WTC11 (cell line): ENCODE data around the gene GIT1. TPM values are rescaled to one million over a fixed set of nuclear protein-coding genes. Genes with fewer than 3 reads are reported as not detected.

Experiments used
- ATAC-seq: fragments of 200-7000 bp; cut with Tn5 transposase; 2 replicates; pipeline ENCODE4 v1.10.0; 2021; ENCODE audit warnings: mild to moderate bottlenecking, moderate library complexity
- CTCF ChIA-PET: fragments of 300-600 bp; sonication (Branson Sonifier 250); formaldehyde crosslinking; loops from one replicate; lab custom pipeline; 2021; ENCODE audit warnings: antibody characterized with exemption; lab: Charles Lee
- POLR2A ChIA-PET: fragments of 350-600 bp; sonication (Branson Sonifier 250); formaldehyde crosslinking; loops from one replicate; lab custom pipeline; 2021; ENCODE audit warnings: antibody characterized with exemption; lab: Charles Lee
- DNase-seq: peaks from one replicate; pipeline ENCODE4 v3.0.0; 2021; ENCODE audit warnings: low spot score
- H3K27ac Mint-ChIP-seq: 2 replicates; pipeline ENCODE4 v1.8.0; 2021; ENCODE audit warnings: mixed read lengths
- H3K27me3 Mint-ChIP-seq: 2 replicates; pipeline ENCODE4 v1.8.0; 2021; ENCODE audit warnings: low read depth, mild to moderate bottlenecking, moderate library complexity, mixed read lengths
- H3K36me3 Mint-ChIP-seq: 2 replicates; pipeline ENCODE4 v1.8.0; 2021; ENCODE audit warnings: mixed read lengths
- H3K4me1 Mint-ChIP-seq: 2 replicates; pipeline ENCODE4 v1.8.0; 2022; ENCODE audit warnings: mixed read lengths
- H3K4me3 Mint-ChIP-seq: 2 replicates; pipeline ENCODE4 v1.8.0; 2021; ENCODE audit warnings: mild to moderate bottlenecking, moderate library complexity, mixed read lengths
- H3K9me3 Mint-ChIP-seq: 2 replicates; pipeline ENCODE4 v1.8.0; 2021; ENCODE audit warnings: mixed read lengths
- CBFB ChIP-seq: sonication (generic); formaldehyde crosslinking; IDR thresholded peaks from 2 replicates; pipeline ENCODE4 v1.8.1; 2022; ENCODE audit warnings: mild to moderate bottlenecking, low read depth, missing genetic modification reagents
- CDX4 ChIP-seq: fragments of 250-450 bp; sonication (Bioruptor Pico); IDR thresholded peaks from 2 replicates; pipeline ENCODE4 v1.9.0; 2021; ENCODE audit warnings: moderate library complexity, mild to moderate bottlenecking, inconsistent platforms, borderline replicate concordance
- E2F1 ChIP-seq: sonication (generic); formaldehyde crosslinking; IDR thresholded peaks from 2 replicates; pipeline ENCODE4 v1.8.0; 2022; ENCODE audit warnings: mild to moderate bottlenecking, missing genetic modification reagents
- E2F5 ChIP-seq: sonication (generic); formaldehyde crosslinking; IDR thresholded peaks from 2 replicates; pipeline ENCODE4 v1.8.1; 2022; ENCODE audit warnings: mild to moderate bottlenecking, moderate library complexity, missing genetic modification reagents
- ELF4 ChIP-seq: sonication (generic); formaldehyde crosslinking; IDR thresholded peaks from 2 replicates; pipeline ENCODE4 v1.8.1; 2022; ENCODE audit warnings: low read depth, mild to moderate bottlenecking, moderate library complexity, missing genetic modification reagents
- FOXJ3 ChIP-seq: sonication (generic); formaldehyde crosslinking; IDR thresholded peaks from 2 replicates; pipeline ENCODE4 v1.9.0; 2021; ENCODE audit warnings: missing genetic modification reagents, mild to moderate bottlenecking, borderline replicate concordance
- MYBL2 ChIP-seq: sonication (generic); formaldehyde crosslinking; IDR thresholded peaks from 2 replicates; pipeline ENCODE4 v1.8.1; 2023; ENCODE audit warnings: mild to moderate bottlenecking, moderate library complexity, missing genetic modification reagents
- NFYB ChIP-seq: sonication (generic); formaldehyde crosslinking; conservative IDR thresholded peaks from 2 replicates; pipeline ENCODE4 v1.8.0; 2022; ENCODE audit warnings: low read depth, missing genetic modification reagents
- PRRX2 ChIP-seq: fragments of 250-450 bp; sonication (Bioruptor Pico); IDR thresholded peaks from 2 replicates; pipeline ENCODE4 v1.8.0; 2021; ENCODE audit warnings: mild to moderate bottlenecking
- SMAD3 ChIP-seq: sonication (generic); formaldehyde crosslinking; IDR thresholded peaks from 2 replicates; pipeline ENCODE4 v1.8.0; 2022; ENCODE audit warnings: missing genetic modification reagents, mild to moderate bottlenecking, borderline replicate concordance
- TEAD4 ChIP-seq: sonication (generic); formaldehyde crosslinking; IDR thresholded peaks from 2 replicates; pipeline ENCODE4 v1.8.0; 2022; ENCODE audit warnings: mild to moderate bottlenecking, missing genetic modification reagents
- ZNF232 ChIP-seq: sonication (generic); formaldehyde crosslinking; IDR thresholded peaks from 2 replicates; pipeline ENCODE4 v1.8.0; 2022; ENCODE audit warnings: mild to moderate bottlenecking, missing genetic modification reagents
- ZNF396 ChIP-seq: fragments of 250-450 bp; sonication (Bioruptor Pico); IDR thresholded peaks from 2 replicates; pipeline ENCODE4 v1.8.0; 2021; ENCODE audit warnings: mild to moderate bottlenecking, moderate library complexity, borderline replicate concordance
- ZNF532 ChIP-seq: fragments of 250-450 bp; sonication (Bioruptor Pico); IDR thresholded peaks from 2 replicates; pipeline ENCODE4 v1.9.0; 2021; ENCODE audit warnings: mild to moderate bottlenecking, borderline replicate concordance
- total RNA-seq: library from RNA; stranded (reverse); gene quantifications from 3 replicates; pipeline ENCODE4 v1.2.3, GENCODE V29; 2021
- TF ChIP-seq, protein P1 (sequence below): sonication (generic); formaldehyde crosslinking; IDR thresholded peaks from 2 replicates; pipeline ENCODE4 v1.8.0; 2023; ENCODE audit warnings: missing genetic modification reagents
- TF ChIP-seq, protein P2 (sequence below): sonication (generic); formaldehyde crosslinking; IDR thresholded peaks from 2 replicates; pipeline ENCODE4 v1.8.0; 2023; ENCODE audit warnings: missing genetic modification reagents, mild to moderate bottlenecking, borderline replicate concordance
- TF ChIP-seq, protein P3 (sequence below): sonication (generic); formaldehyde crosslinking; IDR thresholded peaks from 2 replicates; pipeline ENCODE4 v1.8.1; 2023; ENCODE audit warnings: mild to moderate bottlenecking, moderate library complexity, missing genetic modification reagents

GIT1 gene
- total RNA-seq, 1 experiment from 2014 or later = 66.9 TPM

GRCh38 chr17:29623283-29623647, 33.8 kb upstream of the GIT1 start (continued):
- no peak for TF ChIP-seq CBFB (CRISPR knock-in tag)
- TF ChIP-seq PRRX2 (CRISPR knock-in tag) = no peak
- TF ChIP-seq MYBL2 = no peak
- TF ChIP-seq FOXJ3 (CRISPR knock-in tag) = no peak
- no peak for TF ChIP-seq CDX4 (CRISPR knock-in tag)

GRCh38 chr17:29622337-29623282, 33.2 kb upstream of the GIT1 start, which contains the start of gene CORO6:
Gene CORO6, minus strand, starts transcription at chr17:29622912. Its CDS starts 1,491 bp downstream, at chr17:29621421.
- peak; percentile 58 for ATAC-seq
- CTCF ChIA-PET = interaction anchor here (0.8 to 3.2 kb wide), 13 partner anchors 9 to 505 kb away, joined by 3 to 18 read pairs (median 5); partner anchors contain the start of genes ABHD15 and ANKRD13B
- TF ChIP-seq SMAD3 (no peak), ZNF532 (CRISPR knock-in tag) (0 out of 2 replicates have a peak, but pooled peaks have one; percentile 72), E2F1 (CRISPR knock-in tag) (0 out of 2 replicates have a peak, but pooled peaks have one; percentile 51), TEAD4 (CRISPR knock-in tag) (peak; percentile 75), ZNF396 (CRISPR knock-in tag) (no peak), ZNF232 (CRISPR knock-in tag) (peak; percentile 33; the same call in 1 of the 2 replicates), ELF4 (CRISPR knock-in tag) (no peak), NFYB (CRISPR knock-in tag) (0 out of 2 replicates have a peak, but pooled peaks have one; percentile 7), E2F5 (peak; percentile 99)
- TF ChIP-seq, protein P1, sequence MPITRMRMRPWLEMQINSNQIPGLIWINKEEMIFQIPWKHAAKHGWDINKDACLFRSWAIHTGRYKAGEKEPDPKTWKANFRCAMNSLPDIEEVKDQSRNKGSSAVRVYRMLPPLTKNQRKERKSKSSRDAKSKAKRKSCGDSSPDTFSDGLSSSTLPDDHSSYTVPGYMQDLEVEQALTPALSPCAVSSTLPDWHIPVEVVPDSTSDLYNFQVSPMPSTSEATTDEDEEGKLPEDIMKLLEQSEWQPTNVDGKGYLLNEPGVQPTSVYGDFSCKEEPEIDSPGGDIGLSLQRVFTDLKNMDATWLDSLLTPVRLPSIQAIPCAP (CRISPR knock-in tag) = no peak
- TF ChIP-seq, protein P2, sequence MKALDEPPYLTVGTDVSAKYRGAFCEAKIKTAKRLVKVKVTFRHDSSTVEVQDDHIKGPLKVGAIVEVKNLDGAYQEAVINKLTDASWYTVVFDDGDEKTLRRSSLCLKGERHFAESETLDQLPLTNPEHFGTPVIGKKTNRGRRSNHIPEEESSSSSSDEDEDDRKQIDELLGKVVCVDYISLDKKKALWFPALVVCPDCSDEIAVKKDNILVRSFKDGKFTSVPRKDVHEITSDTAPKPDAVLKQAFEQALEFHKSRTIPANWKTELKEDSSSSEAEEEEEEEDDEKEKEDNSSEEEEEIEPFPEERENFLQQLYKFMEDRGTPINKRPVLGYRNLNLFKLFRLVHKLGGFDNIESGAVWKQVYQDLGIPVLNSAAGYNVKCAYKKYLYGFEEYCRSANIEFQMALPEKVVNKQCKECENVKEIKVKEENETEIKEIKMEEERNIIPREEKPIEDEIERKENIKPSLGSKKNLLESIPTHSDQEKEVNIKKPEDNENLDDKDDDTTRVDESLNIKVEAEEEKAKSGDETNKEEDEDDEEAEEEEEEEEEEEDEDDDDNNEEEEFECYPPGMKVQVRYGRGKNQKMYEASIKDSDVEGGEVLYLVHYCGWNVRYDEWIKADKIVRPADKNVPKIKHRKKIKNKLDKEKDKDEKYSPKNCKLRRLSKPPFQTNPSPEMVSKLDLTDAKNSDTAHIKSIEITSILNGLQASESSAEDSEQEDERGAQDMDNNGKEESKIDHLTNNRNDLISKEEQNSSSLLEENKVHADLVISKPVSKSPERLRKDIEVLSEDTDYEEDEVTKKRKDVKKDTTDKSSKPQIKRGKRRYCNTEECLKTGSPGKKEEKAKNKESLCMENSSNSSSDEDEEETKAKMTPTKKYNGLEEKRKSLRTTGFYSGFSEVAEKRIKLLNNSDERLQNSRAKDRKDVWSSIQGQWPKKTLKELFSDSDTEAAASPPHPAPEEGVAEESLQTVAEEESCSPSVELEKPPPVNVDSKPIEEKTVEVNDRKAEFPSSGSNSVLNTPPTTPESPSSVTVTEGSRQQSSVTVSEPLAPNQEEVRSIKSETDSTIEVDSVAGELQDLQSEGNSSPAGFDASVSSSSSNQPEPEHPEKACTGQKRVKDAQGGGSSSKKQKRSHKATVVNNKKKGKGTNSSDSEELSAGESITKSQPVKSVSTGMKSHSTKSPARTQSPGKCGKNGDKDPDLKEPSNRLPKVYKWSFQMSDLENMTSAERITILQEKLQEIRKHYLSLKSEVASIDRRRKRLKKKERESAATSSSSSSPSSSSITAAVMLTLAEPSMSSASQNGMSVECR = 0 out of 2 replicates have a peak, but pooled peaks have one; percentile 33
- TF ChIP-seq, protein P3, sequence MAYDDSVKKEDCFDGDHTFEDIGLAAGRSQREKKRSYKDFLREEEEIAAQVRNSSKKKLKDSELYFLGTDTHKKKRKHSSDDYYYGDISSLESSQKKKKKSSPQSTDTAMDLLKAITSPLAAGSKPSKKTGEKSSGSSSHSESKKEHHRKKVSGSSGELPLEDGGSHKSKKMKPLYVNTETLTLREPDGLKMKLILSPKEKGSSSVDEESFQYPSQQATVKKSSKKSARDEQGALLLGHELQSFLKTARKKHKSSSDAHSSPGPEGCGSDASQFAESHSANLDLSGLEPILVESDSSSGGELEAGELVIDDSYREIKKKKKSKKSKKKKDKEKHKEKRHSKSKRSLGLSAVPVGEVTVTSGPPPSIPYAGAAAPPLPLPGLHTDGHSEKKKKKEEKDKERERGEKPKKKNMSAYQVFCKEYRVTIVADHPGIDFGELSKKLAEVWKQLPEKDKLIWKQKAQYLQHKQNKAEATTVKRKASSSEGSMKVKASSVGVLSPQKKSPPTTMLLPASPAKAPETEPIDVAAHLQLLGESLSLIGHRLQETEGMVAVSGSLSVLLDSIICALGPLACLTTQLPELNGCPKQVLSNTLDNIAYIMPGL = peak; percentile 37; the same call in 1 of the 2 replicates

More at GRCh38 chr17:29622337-29623282, 33.2 kb upstream of the GIT1 start, which contains the start of gene CORO6:
- Mint-ChIP-seq H3K9me3 (no peaks in the 10 kb centered on the region), H3K36me3 (no peaks in the 10 kb centered on the region), H3K27me3 (peaks cover 65% of the 10 kb centered on the region), H3K4me3 (peak within 1 kb of the TSS; percentile 79), H3K27ac (peak within 1 kb of the TSS; percentile 82), H3K4me1 (peaks cover 48% of the 10 kb centered on the region)
- POLR2A ChIA-PET = interaction anchor here (0.6 to 0.7 kb wide), 2 partner anchors 9 to 414 kb away, joined by 3 to 5 read pairs; no protein-coding TSS in a partner anchor
- DNase-seq = peak; percentile 86
